Adrenal gland (tissue), 5 donors: Measurements from ENCODE around the gene RNF8.

Experiments used
- CTCF ChIP-seq, 6 experiments: fragments of 450-650 bp in 4 of 6; fragments of 200-600 bp in 2 of 6; sonication (generic) in 1 of 6; IDR thresholded peaks; 1 replicate in 5 of 6; 2 replicates in 1 of 6; pipeline versions ENCODE4 v1.5.1 to v1.8.0; 2016 to 2021; ENCODE audit warnings: antibody characterized with exemption in 6 of 6, mild to moderate bottlenecking in 2 of 6, moderate library complexity in 1 of 6
- POLR2A ChIP-seq, 2 donors: fragments of 450-650 bp; IDR thresholded peaks; one replicate each; pipeline ENCODE4 v1.6.1; 2017; ENCODE audit warnings: antibody characterized with exemption in 2 of 2, mild to moderate bottlenecking in 2 of 2, moderate library complexity in 1 of 2
- donor health status: DM: no; HTN: no; CAD: no.

- TF ChIP-seq CTCF (IDR thresholded peaks at IDR 0.05) (no peak), POLR2A (IDR thresholded peaks at IDR 0.05) (no peak)
Measured at GRCh38 chr6:37334047-37334446, 19.7 kb upstream of the RNF8 start.
